CD4-positive, alpha-beta T cell treated with Interleukin-12 subunit alpha and Interleukin-12 subunit beta, for 1 hour (primary cell): ENCODE data around the gene PCDHA7.
"Not testable (repeated sequence)": the region's sequence is repeated elsewhere in the genome, so short reads cannot be mapped to it uniquely, and the experiment has no call there.

Experiments used
- DNase-seq: peaks from one replicate; pipeline ENCODE4 v3.0.0-alpha.2; 2020

Gene PCDHA7, protein sequence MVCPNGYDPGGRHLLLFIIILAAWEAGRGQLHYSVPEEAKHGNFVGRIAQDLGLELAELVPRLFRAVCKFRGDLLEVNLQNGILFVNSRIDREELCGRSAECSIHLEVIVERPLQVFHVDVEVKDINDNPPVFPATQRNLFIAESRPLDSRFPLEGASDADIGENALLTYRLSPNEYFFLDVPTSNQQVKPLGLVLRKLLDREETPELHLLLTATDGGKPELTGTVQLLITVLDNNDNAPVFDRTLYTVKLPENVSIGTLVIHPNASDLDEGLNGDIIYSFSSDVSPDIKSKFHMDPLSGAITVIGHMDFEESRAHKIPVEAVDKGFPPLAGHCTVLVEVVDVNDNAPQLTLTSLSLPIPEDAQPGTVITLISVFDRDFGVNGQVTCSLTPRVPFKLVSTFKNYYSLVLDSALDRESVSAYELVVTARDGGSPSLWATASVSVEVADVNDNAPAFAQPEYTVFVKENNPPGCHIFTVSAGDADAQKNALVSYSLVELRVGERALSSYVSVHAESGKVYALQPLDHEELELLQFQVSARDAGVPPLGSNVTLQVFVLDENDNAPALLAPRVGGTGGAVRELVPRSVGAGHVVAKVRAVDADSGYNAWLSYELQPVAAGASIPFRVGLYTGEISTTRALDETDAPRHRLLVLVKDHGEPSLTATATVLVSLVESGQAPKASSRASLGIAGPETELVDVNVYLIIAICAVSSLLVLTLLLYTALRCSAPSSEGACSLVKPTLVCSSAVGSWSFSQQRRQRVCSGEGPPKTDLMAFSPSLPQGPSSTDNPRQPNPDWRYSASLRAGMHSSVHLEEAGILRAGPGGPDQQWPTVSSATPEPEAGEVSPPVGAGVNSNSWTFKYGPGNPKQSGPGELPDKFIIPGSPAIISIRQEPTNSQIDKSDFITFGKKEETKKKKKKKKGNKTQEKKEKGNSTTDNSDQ

GRCh38 chr5:140833993-140834392, at the start of gene PCDHA7:
Gene PCDHA7, plus strand, starts transcription at chr5:140834269. Its CDS starts 115 bp downstream, at chr5:140834384.
- DNase-seq = no peak

- DNase-seq = no peak
Measured at GRCh38 chr5:140785905-140786686, 48.0 kb upstream of the PCDHA7 start, which contains the start of gene PCDHA1. Gene PCDHA1, plus strand, starts transcription at chr5:140786140.

DNA sequence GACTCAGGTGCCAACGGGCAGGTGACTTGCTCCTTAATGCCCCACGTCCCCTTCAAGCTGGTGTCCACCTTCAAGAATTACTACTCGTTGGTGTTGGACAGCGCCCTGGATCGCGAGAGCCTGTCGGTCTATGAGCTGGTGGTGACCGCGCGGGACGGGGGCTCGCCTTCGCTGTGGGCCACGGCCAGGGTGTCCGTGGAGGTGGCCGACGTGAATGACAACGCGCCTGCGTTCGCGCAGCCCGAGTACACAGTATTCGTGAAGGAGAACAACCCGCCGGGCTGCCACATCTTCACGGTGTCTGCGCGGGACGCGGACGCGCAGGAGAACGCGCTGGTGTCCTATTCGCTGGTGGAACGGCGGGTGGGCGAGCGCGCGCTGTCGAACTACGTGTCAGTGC, 46.6 kb upstream of the PCDHA7 start:
- DNase-seq = not testable (repeated sequence)

- DNase-seq = not testable (repeated sequence)
Measured at GRCh38 chr5:140787849-140788504, 46.1 kb upstream of the PCDHA7 start.

- no peak for DNase-seq
Measured at GRCh38 chr5:140791089-140791488, 43.0 kb upstream of the PCDHA7 start.

DNA sequence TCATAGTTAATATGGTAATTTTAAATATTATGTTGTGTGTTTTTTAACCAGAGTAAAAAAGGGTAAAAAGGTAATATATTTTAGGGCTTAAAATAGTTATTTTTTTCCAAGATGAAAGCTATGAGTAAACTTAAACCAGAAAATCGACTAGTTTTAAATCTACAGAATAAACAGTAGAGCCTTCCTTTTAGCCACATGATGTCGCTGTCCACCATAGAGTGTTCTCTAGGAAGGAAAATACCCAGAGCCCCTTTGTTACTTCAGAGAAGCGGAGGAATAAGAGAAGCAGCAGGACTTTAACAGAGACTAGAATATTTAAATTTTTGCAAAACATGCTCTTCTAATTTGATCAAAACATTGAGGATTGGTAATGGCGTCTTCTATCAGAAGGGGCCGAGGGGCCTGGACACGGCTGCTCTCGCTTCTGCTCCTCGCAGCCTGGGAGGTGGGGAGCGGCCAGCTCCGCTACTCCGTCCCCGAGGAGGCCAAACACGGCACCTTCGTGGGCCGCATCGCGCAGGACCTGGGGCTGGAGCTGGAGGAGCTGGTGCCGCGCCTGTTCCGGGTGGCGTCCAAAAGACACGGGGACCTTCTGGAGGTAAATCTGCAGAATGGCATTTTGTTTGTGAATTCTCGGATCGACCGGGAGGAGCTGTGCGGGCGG, 39.3 kb upstream of the PCDHA7 start, which contains the start of gene PCDHA2:
Gene PCDHA2 (plus strand): TSS at position 258 of the 664 bp plus-strand sequence.
- DNase-seq = no peak

- DNase-seq = no peak
Measured at GRCh38 chr5:140795259-140795641, 38.8 kb upstream of the PCDHA7 start.

DNA sequence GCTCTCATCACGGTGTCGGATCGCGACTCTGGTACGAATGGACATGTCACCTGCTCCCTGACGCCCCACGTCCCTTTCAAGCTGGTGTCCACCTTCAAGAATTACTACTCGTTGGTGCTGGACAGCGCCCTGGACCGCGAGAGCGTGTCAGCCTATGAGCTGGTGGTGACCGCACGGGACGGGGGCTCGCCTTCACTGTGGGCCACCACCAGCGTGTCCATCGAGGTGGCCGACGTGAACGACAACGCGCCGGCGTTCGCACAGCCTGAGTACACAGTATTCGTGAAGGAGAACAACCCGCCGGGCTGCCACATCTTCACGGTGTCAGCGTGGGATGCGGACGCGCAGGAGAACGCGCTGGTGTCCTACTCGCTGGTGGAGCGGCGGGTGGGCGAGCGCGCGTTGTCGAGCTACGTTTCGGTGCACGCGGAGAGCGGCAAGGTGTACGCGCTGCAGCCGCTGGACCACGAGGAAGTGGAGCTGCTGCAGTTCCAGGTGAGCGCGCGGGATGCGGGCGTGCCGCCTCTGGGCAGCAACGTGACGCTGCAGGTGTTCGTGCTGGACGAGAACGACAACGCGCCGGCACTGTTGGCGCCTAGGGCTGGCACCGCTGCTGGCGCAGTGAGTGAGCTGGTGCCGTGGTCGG, 37.9 kb upstream of the PCDHA7 start:
- DNase-seq = not testable (repeated sequence)

GRCh38 chr5:140796718-140797095, 37.4 kb upstream of the PCDHA7 start:
- DNase-seq = no peak

GRCh38 chr5:140800816-140801493, 33.1 kb upstream of the PCDHA7 start, which contains the start of gene PCDHA3:
Gene PCDHA3, plus strand, starts transcription at chr5:140801057.
- DNase-seq = no peak

DNA sequence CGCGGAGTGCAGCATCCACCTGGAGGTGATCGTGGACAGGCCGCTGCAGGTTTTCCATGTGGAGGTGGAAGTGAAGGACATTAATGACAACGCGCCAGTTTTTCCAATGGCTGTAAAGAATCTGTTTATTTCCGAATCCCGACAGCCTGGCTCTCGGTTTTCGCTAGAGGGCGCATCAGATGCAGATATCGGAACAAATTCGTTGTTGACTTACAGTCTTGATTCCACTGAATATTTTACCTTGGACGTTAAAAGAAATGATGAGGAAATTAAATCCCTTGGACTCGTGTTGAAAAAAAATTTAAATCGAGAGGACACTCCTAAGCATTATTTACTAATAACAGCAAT, 32.6 kb upstream of the PCDHA7 start:
- DNase-seq = no peak

- DNase-seq = not testable (repeated sequence)
Measured at GRCh38 chr5:140802381-140802780, 31.7 kb upstream of the PCDHA7 start.

DNA sequence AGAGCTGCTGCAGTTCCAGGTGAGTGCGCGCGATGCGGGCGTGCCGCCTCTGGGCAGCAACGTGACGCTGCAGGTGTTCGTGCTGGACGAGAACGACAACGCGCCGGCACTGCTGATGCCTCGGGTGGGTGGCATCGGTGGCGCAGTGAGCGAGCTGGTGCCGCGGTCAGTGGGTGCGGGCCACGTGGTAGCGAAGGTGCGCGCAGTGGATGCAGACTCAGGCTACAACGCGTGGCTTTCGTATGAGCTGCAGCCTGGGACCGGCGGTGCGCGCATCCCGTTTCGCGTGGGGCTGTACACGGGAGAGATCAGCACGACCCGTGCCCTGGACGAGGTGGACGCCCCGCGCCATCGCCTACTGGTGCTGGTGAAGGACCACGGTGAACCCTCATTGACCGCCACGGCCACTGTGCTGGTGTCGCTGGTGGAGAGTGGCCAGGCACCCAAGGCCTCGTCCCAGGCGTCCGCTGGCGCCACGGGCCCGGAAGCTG, 31.2 kb upstream of the PCDHA7 start:
- DNase-seq = no peak

GRCh38 chr5:140806834-140807775, 27.0 kb upstream of the PCDHA7 start, which contains the start of gene PCDHA4:
Gene PCDHA4, plus strand, starts transcription at chr5:140807068.
- DNase-seq = no peak

- not testable (repeated sequence) for DNase-seq
Measured at GRCh38 chr5:140808241-140808888, 25.7 kb upstream of the PCDHA7 start.

- DNase-seq = no peak
Measured at GRCh38 chr5:140808889-140809291, 25.2 kb upstream of the PCDHA7 start.

GRCh38 chr5:140821375-140822280, 12.4 kb upstream of the PCDHA7 start, which contains the start of gene PCDHA5:
Gene PCDHA5, plus strand, starts transcription at chr5:140821613.
- DNase-seq = no peak
